DOHH2 (cell line): ENCODE results near the gene GAST.

ENCODE experiments used
- H3F3A ChIP-seq: fragments of 200-600 bp; sonication (generic), shearing (Covaris generic); 2 replicates; pipeline ENCODE4 v1.6.0; 2016; ENCODE audit warnings: antibody characterized with exemption, mild to moderate bottlenecking; ENCODE audit not compliant: control insufficient read depth, insufficient read depth
- H3K27ac ChIP-seq: fragments of 200-600 bp; sonication (generic); 2 replicates; pipeline ENCODE4 v1.5.1; 2014; ENCODE audit warnings: low read depth, mild to moderate bottlenecking, low read length, moderate library complexity
- H3K27me3 ChIP-seq: fragments of 200-600 bp; sonication (generic); 2 replicates; pipeline ENCODE4 v1.6.1; 2014; ENCODE audit warnings: mild to moderate bottlenecking, low read length, mixed read lengths; ENCODE audit not compliant: control insufficient read depth
- H3K36me3 ChIP-seq: fragments of 200-600 bp; sonication (generic); 2 replicates; pipeline ENCODE4 v1.6.1; 2014; ENCODE audit warnings: mild to moderate bottlenecking, low read length, moderate library complexity, mixed read lengths; ENCODE audit not compliant: control insufficient read depth
- H3K4me1 ChIP-seq: fragments of 200-600 bp; sonication (generic); 2 replicates; pipeline ENCODE4 v1.6.1; 2014; ENCODE audit warnings: mild to moderate bottlenecking, low read length, mixed read lengths; ENCODE audit not compliant: control insufficient read depth
- H3K4me2 ChIP-seq: fragments of 200-600 bp; sonication (generic); 2 replicates; pipeline ENCODE4 v1.6.0; 2014; ENCODE audit warnings: mild to moderate bottlenecking, low read length, moderate library complexity
- H3K4me3 ChIP-seq: fragments of 200-600 bp; sonication (generic); 2 replicates; pipeline ENCODE4 v1.5.1; 2014; ENCODE audit warnings: mild to moderate bottlenecking, low read length, mixed read lengths
- H3K79me2 ChIP-seq: fragments of 200-600 bp; sonication (generic); 2 replicates; pipeline ENCODE4 v1.6.1; 2014; ENCODE audit warnings: mild to moderate bottlenecking, low read length, mixed read lengths; ENCODE audit not compliant: control insufficient read depth
- H3K9me2 ChIP-seq: fragments of 200-600 bp; sonication (generic); replicated peaks from 2 replicates; pipeline ENCODE4 v1.6.1; 2014; ENCODE audit warnings: mild to moderate bottlenecking, low read length, mixed read lengths; ENCODE audit not compliant: control insufficient read depth
- H3K9me3 ChIP-seq: fragments of 200-600 bp; sonication (generic); 2 replicates; pipeline ENCODE4 v1.6.1; 2014; ENCODE audit warnings: antibody characterized with exemption, low read length, mixed read lengths; ENCODE audit not compliant: control insufficient read depth, insufficient read depth
- H4K20me1 ChIP-seq: fragments of 200-600 bp; sonication (generic); 2 replicates; pipeline ENCODE4 v1.6.0; 2014; ENCODE audit warnings: low read depth, mild to moderate bottlenecking, antibody characterized with exemption, low read length, moderate library complexity; ENCODE audit not compliant: control insufficient read depth, insufficient read depth
- CTCF ChIP-seq: fragments of 200-600 bp; sonication (generic); IDR thresholded peaks from one replicate; pipeline ENCODE4 v1.5.1; 2014; ENCODE audit warnings: antibody characterized with exemption, mild to moderate bottlenecking, low read depth, low read length; ENCODE audit not compliant: poor library complexity, severe bottlenecking
- EZH2phosphoT487 ChIP-seq: fragments of 200-600 bp; sonication (generic); IDR thresholded peaks from 2 replicates; pipeline ENCODE4 v1.6.1; 2017; ENCODE audit warnings: borderline replicate concordance, mild to moderate bottlenecking, antibody characterized with exemption, low read length, moderate library complexity, mixed read lengths

Gene GAST

GRCh38 chr17:41751288-41751687 lies 39.2 kb downstream of the GAST start:
- peaks cover 6% of the 10 kb centered on the region for H3K27me3 ChIP-seq
- no peak for TF ChIP-seq EZH2phosphoT487
- no peak for TF ChIP-seq CTCF

GRCh38 chr17:41754066-41754465 lies 41.9 kb downstream of the GAST start:
- Histone ChIP-seq H3K4me3 (no peak overlapping the region), H3K4me1 (no peaks in the 10 kb centered on the region), H3K9me3 (no peaks in the 10 kb centered on the region), H4K20me1 (no peaks in the 10 kb centered on the region), H3K27ac (no peak overlapping the region), H3F3A (no peaks in the 10 kb centered on the region), H3K36me3 (no peaks in the 10 kb centered on the region), H3K79me2 (no peaks in the 10 kb centered on the region), H3K9me2 (no peaks in the 10 kb centered on the region), H3K27me3 (peaks cover 3% of the 10 kb centered on the region; the same call in 1 of the 2 replicates), H3K4me2 (no peak overlapping the region)
- TF ChIP-seq EZH2phosphoT487 (no peak), CTCF (no peak)

More at GRCh38 chr17:41751288-41751687, 39.2 kb downstream of the GAST start:
- H3K4me3 ChIP-seq, result no peak overlapping the region
- H3K27ac ChIP-seq, result no peak overlapping the region
- H3K4me1 ChIP-seq, result no peaks in the 10 kb centered on the region
- no peaks in the 10 kb centered on the region for H4K20me1 ChIP-seq
- no peaks in the 10 kb centered on the region for H3K36me3 ChIP-seq
- H3K9me2 ChIP-seq, result no peaks in the 10 kb centered on the region
- no peaks in the 10 kb centered on the region for H3K9me3 ChIP-seq
- H3F3A ChIP-seq, result no peaks in the 10 kb centered on the region
- no peaks in the 10 kb centered on the region for H3K79me2 ChIP-seq
- no peak overlapping the region for H3K4me2 ChIP-seq

GRCh38 chr17:41758601-41759000 lies 46.5 kb downstream of the GAST start:
- Histone ChIP-seq H3K4me1 (no peaks in the 10 kb centered on the region), H3K36me3 (no peaks in the 10 kb centered on the region), H4K20me1 (no peaks in the 10 kb centered on the region), H3K9me2 (no peaks in the 10 kb centered on the region), H3K27me3 (no peaks in the 10 kb centered on the region), H3K27ac (no peak overlapping the region), H3K4me3 (no peak overlapping the region), H3K9me3 (no peaks in the 10 kb centered on the region), H3F3A (no peaks in the 10 kb centered on the region), H3K79me2 (no peaks in the 10 kb centered on the region), H3K4me2 (no peak overlapping the region)
- TF ChIP-seq EZH2phosphoT487, result no peak
- TF ChIP-seq CTCF, result no peak

- no peaks in the 10 kb centered on the region for H4K20me1 ChIP-seq
- H3K4me3 ChIP-seq, result no peak overlapping the region
- no peaks in the 10 kb centered on the region for H3K79me2 ChIP-seq
- no peaks in the 10 kb centered on the region for H3K9me2 ChIP-seq
- H3K27me3 ChIP-seq, result no peaks in the 10 kb centered on the region
- H3K27ac ChIP-seq, result no peak overlapping the region
- no peak for TF ChIP-seq EZH2phosphoT487
- TF ChIP-seq CTCF, result no peak
- H3K4me1 ChIP-seq, result no peaks in the 10 kb centered on the region
- H3K4me2 ChIP-seq, result no peak overlapping the region
- no peaks in the 10 kb centered on the region for H3K9me3 ChIP-seq
- no peaks in the 10 kb centered on the region for H3F3A ChIP-seq
- H3K36me3 ChIP-seq, result no peaks in the 10 kb centered on the region
Observed at GRCh38 chr17:41760878-41761277, 48.7 kb downstream of the GAST start.
